IPS DF 4.7 (cell line): ENCODE data around the gene SGMS1.
"Not testable (repeated sequence)": the region's sequence is repeated elsewhere in the genome, so short reads cannot be mapped to it uniquely, and the experiment has no call there.

Source experiments
- DNase-seq: peaks from one replicate; pipeline ENCODE4 v3.0.0-alpha.2; 2013; ENCODE audit warnings: low spot score; ENCODE audit errors: extremely low read depth

SGMS1 gene

DNA sequence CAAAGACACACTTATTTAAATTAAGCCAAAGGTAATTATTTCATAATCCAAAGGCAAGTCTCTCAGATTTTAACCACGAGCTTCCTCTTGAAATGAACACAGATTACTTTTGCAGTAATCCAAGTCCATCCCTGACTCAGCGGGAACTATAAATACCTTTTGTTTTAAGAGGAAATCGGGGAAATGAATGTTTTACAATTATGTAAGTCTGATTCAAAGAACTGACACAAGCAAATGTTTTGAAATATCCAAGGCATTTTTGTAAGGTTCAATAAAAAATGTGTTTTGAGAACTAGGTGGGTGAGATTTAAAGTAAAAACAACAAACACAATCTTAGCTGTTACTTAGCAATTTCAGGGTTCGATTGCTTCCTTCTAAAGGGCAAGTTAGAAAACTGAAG is 192.6 kb downstream of the SGMS1 start:
- DNase-seq, result no peak

DNA sequence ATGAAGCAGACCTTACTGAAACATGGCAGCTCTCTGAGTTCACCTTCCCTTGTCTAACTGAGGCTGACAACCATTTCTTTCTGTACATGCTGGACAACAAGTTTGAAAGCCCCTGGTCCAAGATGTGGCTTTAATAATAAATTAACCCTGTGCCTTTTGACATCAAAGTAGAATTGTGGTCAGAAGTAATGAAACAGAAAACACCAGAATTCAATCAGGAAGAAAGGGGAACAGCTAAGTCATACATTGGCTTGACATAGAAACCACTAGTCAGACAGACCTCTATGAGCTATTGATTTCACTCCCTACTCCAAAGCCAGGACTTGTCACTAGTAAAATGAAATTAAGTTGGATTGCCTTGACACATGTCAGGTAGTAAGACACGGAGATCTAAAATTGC is 197.3 kb downstream of the SGMS1 start:
- no peak for DNase-seq

DNA sequence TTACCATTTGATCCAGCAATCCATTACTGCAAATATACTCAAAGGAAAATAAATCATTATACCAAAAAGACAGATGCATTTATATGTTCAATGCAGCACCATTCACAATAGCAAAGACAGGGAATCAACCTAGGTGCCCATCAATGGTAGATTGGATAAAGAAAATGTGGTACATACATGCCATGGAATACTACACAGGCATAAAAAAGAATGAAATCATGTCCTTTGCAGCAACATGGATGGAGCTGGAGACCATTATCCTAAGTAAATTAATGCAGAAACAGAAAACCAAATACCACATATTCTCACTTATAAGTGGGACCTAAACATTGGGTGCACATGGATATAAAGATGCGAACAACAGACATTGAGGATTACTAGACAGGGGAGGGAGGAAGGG is 198.5 kb downstream of the SGMS1 start:
- not testable (repeated sequence) for DNase-seq

DNA sequence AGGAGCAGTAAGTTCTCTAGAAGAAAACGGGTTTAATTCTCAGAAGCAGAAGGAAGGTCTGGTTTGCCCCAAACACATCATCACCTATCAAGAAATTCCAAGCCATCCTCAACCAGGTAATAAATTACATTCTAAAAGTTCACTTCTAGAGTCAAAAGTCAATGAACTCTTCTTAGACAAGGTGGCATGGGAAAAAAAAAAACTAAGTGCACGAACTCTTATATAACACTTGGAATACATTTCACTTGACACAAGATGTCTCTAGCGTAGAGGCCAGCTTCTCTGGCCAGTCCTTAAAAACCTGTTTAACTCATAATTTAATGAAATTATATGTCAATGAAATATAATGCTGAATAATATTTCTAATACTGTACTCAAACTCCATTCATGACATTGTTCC is 200.3 kb downstream of the SGMS1 start:
- no peak for DNase-seq

DNA sequence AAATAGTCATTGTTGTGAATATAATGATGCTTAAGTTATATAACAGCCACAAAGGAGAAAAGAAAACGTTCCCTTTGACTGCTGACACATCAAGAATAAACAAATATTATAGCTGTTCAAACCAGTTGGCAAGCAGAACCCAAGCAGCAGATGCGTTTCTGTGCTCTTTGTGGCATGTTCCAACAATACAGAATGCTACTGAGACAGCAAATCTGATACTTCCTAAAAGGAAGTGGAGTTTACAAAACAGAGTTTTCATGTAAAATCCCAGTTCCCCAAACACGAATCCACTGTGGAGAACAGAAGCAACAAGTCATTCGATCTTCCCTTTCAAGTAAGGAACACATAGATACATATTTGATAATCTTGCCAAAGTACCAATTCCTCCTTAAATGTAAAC is 201.5 kb downstream of the SGMS1 start:
- DNase-seq, result no peak

DNA sequence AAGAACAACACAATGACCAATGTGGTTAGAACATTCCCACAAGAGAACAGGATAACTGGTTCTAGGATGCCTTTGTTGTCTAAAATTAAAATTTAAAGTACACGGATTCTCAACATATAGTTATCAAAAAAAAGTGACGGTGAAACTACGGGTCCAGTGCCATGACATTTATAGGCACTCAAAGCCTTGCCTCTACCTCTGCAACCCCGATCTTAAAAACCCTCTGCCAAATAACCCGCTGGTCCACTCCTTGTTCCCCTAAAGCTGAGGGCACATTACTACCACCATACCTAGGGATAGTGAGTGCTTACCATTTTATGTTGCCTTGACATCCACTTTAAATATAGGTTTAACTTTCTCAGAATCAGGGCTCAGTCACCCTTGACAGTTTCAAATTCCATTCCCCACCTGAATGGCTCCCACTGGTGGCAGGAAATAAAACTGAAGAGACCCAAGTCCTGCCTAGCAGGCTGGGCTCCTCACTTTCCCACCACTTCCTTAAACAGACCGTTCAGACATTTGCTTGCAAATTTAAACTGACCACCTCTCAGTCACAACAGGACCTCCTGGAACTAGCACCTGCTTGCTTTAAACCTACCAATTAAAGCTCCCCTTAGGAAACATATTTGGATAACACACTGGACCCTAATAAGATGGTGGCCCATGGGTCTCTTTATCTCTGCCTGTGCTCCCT is 202.6 kb downstream of the SGMS1 start:
- no peak for DNase-seq

DNA sequence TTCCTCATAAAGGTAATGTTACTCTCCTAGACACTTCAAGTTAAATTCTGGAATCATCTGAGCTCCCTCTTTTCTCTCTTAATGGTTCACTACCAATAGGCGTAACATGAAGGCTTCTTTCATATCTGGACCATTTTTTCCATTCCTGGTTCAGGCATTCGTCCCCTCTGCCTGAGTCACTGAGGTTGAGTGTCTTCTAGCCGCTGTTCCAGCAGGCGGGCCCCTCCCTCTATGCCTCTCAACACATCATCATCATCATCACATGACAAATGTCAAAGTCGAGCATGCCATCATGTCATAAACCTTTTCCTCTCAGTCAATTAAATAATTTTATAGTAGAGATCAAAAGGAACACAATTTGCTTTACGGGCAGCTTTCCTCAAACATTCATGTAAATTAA is 203.6 kb downstream of the SGMS1 start:
- no peak for DNase-seq

DNA sequence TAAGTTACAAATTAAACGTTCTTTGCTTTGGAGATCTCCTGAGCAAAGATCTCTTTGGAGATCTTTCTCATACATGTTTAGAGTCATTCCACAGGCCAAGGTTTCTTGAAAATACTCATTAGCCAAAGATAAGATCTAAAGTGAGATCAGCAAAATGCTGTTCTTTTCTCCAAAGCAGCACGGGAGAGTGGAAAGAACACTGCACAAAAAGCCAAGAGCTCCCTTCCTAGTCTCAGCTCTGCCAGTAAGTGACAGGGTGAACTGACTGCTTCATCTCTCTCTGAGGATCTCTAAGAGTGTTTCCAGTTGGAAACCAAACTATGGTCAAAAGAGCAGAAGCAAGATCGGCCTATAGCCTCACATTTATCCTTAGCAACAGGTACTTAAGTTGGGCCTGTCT is 204.0 kb downstream of the SGMS1 start:
- no peak for DNase-seq

DNA sequence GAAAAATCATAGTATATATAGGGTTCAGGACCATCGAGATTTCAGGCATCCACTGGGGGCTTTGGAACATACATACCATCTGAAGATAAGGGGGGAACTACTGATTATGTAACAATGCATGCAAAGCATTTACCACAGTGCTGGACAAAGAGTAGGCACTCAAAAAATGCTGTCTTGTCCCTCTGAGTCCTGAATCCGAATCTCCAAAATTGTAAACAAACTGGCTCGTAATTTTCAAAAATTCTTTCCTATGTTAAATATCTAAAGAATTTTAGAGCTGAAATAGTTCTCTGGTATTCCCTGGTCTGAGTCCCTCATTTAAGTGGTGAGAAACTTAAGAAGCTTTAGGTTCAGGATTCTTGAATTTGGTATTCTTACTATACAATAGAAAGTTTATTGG is 204.7 kb downstream of the SGMS1 start:
- DNase-seq, result no peak

DNA sequence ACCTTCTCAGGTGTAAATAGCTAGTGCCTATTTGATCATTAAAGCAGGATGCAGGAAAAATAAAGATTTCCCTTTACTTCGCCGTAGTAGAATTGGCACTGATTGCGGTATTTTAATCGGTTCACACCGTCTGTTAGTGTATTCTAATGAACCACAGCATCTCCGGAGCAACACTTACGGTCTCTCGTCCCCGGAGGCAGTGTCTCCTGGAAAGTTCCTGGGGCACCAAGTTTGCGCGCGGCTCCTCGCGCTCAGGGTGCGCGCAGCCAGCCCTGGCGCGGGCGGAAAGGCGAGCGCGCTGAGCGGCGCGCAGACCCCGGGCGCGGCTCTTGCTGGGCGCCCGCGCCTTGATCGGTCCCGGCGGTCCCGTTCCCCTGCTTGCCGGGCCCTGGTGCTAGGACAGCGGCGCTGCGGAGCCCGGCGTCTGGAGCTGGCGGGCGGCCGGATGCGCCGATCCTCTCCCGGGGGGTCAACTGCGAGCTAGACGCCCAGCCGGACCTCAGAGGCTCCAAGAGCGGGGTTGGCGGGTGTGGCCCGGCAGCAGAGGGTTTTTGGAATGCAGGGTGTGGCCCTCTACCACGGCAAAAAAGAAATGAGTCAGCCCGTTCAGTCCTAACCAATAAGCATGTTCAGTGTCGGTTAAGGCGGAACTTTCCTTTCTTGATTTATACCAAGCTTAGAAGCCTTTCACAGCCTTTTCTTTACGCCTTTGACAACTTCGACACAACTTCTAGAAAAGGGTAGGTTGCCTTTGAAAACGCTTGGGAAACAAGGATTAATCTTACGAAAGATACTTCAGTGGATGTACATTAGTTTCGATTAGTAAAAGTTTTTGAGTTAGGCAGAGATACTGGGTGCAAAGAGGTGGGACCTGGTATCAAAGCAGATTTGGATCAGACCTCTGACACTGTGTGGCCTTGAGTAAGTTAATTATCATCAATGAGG is 205.6 kb downstream of the SGMS1 start:
- no peak for DNase-seq

DNA sequence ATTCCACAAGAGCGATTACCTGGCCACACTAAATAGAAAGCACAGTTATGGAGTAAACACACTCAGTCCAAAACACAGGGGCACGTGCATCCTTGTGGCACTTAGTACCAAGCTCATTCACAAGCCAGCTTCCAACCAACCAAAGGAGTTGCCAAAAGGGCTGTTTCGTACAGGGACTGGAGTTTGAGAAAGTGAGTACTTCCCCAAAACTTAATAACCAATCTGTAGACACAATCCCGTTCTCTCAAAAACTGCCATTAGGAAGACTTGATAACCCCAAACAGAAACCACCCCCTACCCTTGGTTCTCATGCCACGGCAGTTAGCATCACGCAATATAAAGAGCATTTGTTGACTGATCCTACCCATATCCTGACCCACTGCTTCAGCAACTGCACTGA is 206.3 kb downstream of the SGMS1 start:
- no peak for DNase-seq

DNA sequence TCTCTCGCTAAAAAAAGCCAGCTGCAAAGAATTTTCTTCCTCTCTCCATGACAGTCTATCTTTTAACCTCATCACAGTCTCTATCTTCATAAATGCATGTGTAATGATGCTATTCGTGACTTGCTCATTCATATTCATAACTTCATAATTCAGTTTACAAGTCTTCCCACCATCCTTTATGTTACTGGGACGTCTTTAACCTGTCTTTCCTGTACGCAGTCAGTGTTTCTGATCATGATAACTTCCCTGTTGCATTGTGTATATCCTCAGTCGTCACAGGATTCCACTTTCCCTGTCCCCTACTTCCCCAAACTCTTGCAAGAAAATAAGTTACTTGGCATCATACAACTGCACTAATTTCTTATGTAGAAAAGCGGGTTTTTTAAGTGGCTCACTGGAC is 206.9 kb downstream of the SGMS1 start:
- DNase-seq, result no peak

DNA sequence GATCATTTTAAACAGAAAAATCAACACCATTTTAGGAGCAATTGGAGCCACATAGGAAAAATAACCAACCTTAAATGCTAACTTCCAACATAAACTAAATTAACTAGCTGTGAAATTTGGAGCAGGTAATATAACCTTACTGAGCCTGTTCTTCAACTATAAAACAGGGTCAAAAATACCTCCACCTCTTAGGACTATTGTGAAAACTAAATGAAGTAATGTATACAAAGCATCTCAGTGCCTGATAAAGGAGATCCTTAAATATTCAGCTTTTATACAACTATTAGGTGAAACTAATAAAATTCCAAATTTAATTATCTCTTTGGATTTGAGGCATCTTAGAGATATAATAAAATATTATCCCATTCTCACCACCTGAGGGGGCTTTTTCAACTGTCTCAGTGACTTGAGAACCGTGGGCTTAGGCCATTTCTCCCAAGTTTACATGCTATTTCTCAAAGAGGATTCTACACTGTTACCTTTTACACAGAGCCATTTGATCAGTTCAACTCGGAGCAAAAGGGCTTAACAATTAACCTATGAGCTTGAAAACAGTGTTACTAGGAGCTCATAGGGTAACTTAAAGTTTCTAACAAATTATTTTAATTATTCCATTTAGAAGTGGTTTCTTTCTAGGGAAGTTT is 207.5 kb downstream of the SGMS1 start:
- DNase-seq, result no peak

DNA sequence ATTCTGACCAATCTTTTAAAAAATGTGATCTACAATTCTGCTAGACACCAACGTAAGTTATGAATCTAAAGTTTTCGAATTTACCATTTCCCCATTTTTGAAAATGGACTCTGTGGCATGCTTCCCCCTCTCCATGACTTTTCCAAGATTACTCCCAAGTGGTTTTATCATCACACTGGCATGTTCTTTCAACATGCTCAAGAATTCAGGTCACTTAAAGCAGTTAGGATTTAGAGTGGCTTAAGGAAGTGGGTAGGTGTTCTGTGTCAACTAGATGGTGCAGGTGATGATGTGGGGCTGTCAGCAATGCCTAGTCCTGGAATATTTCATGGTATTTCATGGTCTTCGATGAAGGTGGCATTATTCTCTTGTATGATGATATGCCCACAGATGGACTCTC is 208.5 kb downstream of the SGMS1 start:
- DNase-seq, result no peak

DNA sequence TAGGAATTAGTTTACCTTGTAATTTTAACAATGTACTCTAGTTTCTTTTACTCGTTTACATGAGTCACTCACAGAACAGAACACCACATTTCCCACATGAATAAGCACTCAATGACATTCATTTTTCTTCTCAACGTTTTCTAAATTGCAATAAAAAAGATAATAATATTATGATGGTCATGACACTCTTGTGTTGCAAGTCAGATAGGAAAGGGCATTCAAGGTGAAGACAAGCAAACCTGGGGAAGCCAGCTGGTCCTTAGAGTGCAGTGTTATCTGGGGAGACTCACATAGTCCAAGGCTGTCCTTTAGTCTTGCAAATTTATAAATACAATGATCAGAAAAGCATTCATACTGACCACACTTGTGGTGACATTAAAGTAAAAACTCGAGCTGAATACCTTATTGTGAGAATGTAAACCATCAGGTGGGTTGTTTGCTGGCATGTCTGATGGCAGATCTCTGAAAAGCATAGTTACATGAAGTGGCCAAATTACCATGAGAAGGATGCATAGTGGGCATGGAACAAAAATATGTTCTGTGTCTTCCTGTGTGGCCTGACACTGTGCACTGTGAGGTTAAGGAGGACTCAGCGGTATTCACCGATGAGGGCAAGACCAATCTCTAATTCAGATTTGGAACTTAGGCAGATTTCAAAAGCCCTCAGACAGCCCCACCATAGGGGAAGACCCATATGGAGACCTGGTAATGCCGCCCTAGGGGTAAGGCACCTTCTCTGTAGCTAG is 213.5 kb downstream of the SGMS1 start:
- DNase-seq, result no peak

DNA sequence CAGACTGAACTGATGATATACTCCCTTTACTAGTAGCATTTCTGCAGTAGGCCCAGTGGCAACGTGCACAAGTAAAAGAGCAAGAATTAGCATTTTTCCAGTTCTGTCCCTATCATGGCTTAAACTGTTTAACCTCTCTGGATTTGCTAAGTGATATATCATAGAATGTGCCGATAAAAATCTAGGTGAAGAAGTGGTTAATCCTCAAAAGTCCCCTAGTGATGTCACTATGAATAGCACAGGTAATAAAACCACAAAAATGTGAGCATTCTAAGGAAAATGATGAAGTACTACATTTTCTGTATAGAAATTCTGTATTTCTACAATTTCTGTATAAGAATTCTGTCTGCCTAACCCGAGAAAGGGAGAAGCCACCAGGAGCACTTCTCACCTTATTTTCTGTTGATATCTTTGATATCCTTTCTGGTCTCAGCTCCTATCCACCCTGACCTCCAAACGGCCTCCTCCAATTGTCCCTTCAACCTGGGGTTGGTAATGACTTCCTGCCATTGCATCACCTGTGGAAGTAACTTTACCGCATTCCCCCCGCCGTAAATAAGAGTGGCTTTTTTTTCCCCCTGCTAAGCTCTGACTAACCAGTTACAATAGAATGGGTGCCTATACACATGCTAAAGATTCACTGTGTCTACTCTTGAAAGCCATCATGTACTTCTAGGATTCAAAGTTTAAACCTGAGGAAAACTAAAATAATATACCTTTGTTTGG is 216.5 kb downstream of the SGMS1 start:
- peak; percentile 66 for DNase-seq

DNA sequence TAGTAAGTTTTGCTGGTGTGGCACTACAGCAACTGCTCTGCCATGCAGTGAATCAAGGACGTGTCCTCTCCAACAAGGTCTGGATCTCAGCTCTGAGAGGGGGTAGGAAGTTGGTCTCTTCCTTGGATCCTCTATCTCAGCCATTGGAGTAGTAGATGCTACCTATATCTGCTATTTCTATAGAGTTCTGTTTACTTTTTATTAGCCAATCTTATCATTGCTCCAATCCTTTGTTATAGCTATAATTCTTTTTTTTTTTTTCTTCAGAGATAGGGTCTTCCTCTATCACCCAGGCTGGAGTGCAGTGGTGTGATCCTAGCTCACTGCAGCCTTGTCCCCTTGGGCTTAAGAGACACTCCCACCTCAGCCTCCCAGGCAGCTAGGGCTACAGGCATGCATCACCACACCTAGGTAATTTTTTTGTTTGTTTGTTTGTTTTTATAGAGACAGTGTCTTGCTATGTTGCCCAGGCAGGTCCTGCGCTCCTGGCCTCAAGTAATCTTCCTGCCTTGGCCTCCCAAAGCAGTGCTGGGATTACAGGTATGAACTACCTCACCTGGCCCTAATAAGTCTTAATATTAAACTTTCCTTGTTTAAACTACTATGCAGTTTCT is 217.2 kb downstream of the SGMS1 start:
- no peak for DNase-seq

DNA sequence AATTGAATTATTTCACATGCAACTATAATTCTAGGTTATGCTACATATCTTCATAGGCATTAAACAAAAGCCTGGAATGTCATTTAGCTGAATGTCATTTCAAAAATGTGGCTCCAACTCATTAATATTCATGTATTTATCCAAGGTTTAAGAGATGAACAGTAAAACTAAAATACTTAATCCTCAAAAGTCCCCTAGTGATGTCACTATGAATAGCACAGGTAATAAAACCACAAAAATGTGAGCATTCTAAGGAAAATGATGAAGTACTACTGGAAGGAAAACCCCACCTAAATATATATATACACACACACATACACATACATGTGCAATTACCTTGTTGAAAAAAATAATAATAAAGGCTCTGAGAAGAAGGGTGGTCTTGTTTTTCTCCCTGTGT is 218.0 kb downstream of the SGMS1 start:
- no peak for DNase-seq

DNA sequence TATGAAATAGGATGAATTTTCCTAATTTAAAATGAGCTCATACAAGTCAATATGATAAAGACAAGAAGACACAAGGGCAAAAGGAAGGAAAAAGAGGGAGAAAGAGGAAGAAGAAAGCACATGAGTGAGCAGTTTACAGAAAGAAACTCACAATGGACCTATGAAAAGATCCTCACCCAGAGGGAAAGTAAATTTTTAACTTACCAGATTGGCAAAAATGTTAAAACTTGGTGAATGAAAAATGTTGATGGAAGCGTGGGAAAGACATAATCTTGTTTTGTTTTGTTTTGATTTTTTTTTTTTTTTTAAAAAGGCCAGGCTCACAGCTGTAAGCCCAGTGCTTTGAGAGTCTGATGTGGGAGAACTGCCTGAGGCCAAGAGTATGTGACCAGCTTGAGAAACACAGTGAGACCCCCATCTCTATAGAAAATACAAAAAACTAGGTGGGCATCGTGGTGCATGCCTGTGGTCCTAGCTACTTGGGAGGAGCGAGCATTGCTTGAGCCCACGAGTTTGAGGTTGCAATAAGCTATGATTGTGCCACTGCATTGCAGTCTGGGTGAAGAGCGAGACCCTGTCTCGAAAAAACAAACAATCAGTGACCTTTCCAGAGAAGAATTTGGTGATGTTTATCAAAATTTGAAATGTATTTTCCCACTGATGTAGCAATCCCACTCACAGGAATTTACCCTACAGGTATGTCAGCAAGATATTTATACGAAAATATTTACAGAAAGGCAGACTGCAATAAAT is 219.6 kb downstream of the SGMS1 start:
- no peak for DNase-seq

DNA sequence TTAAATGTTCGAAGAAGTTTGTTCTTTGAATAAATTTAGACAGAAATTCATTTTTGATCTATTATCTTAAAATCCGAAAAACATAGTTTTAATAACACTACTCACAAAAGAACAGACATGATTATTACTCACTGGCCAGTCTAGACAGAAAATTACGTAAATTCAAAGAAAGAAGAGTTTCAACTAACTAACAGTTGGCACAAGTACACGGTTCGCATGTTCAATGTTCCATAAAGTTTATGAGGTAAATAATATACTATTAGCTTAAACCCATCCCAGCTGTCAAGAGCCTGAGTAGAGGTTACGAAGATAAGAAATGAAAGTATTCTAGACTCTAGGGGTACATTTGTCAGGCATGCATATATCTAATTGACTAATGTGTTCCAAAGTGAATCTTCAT is 220.7 kb downstream of the SGMS1 start:
- no peak for DNase-seq
